DLD1 (cell line): ENCODE data around the gene URGCP.

Experiments used
- in situ Hi-C: cut with HindIII; loops from 2 replicates; pipeline ENCODE4 v1.10.0; 2017; ENCODE audit warnings: low sequenced_read_pairs

URGCP gene

DNA sequence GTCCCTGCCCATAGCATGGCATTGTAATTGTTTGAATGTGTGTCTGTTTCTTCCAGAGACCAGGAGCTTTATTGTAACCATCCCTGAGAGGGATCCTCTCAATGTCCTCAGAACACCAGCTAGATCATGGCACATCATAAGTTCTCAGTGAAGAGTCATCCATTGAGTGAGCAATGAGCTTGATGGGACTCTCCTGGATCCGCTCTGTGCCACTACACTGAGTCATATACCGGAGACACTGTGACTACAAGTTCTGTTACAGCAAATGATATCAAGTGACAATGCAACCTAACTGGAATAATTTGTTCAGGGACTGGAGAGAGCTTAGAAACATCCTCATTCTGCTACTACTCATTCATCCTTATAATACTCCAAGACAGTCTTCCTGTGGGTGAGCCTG lies 62.1 kb downstream of the URGCP start:
- in situ Hi-C loops, result loop anchor here (25.0 kb wide), 1 partner anchor 257 kb away; the partner anchor contains the start of gene STK17A

DNA sequence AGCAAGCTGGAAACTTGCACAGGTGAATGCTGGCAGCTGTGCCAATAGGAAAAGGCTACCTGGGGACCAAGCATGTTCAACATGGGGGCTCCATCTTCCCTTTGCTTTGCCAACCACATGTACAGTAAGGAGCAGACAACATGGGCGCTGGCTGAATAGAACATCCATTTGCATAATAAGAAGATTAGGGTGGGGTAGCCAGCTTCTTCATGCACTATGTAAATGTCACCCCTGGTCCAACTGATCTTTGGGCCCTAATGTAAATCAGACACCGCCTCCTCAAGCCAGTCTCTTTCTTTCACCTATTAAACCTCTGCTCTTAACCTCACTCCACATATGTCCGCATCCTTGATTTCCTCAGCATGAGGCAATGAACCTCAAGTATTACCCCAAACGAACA lies 63.1 kb downstream of the URGCP start:
- in situ Hi-C loops, result loop anchor here (25.0 kb wide), 1 partner anchor 256 kb away; the partner anchor contains the start of gene STK17A

DNA sequence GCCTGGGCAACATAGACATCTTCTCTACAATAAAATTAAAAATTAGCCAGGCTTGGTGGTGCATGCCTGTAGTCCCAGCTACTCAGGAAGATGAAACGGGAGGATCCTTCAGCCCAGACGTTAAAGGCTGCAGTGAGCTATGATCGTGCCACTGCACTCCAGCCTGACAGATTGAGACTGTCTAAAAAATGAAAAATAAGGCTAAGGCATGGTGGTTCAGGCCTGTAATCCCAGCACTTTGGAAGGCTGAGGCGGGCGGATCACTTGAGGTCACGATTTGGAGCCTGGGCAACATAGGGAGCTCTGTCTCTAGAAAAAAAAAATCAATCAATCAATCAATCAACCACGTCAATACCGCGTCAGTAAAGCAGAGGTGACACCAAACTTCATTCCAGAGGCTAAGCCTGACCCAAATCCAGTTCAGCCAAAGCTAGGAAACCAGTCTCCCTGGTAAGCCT lies 68.2 kb downstream of the URGCP start:
- in situ Hi-C loops, result loop anchor here (25.0 kb wide), 1 partner anchor 251 kb away; the partner anchor contains the start of gene STK17A

DNA sequence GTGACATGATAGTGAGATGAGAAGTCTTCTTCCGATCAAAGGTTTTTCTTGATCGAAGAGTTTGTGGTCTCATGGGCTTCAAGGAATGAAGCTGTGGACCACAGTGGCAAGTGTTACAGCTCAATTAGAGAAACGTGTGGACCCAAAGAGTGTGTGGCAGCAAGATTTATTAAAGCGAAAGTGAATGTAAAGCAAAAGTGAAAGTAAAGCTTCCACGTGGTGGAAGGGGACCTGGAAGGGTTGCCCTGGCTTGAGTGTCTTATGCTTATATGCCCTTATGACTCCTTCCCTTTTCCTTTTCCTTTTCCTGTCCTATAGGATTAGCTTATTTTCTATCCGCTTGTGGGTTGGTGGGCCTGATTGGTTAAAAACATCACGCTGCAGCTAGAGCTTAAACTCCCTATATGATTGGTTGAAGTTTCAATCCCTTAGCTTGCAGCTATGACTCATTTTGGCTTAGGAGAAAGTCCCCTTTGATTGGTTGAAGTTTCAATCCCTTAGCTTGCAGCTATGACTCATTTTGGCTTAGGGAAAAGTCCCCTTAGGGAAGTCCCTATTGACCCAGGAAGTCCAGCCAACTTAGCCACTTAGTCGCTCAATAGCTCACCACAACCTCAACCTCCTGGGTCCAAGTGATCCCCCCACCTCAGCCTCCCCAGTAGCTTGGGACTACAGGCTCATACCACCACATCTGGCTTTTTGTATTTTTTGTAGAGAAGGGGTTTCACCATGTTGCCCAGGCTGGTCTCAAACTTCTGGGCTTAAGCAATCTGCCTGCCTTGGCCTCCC lies 71.7 kb downstream of the URGCP start:
- in situ Hi-C loops, result loop anchor here (25.0 kb wide), 1 partner anchor 247 kb away; the partner anchor contains the start of gene STK17A

DNA sequence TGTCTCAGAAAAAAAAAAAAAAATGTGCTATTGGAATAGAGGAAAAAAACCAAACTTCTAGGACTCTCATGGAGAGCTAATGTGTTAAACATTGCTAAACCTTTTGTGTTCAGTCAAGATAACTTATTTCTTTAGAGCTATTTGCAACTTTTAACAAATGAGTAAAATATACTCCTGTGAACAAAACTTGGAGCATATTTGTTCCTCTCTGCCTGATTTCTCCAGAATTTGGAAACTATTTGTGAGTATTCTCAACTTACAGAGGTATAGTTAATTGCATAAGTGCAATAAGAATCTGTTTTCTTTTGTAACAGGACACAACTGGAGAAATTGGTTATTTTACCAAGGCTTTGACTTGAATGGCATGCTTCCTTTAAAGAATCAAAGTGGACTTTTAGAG lies 75.5 kb downstream of the URGCP start:
- in situ Hi-C loops, result loop anchor here (25.0 kb wide), 1 partner anchor 244 kb away; the partner anchor contains the start of gene STK17A
